ENCODE results near the gene SHISA9.

The SHISA9 gene

GRCh38 chr16:13231365-13231764, 330.0 kb downstream of the SHISA9 start:
- H3K4me1 ChIP-seq = no peaks in the 10 kb centered on the region
- H3K9me3 ChIP-seq = no peaks in the 10 kb centered on the region; the same call in 1 of the 2 replicates
- DNase-seq = no peak
- H3K27me3 ChIP-seq = no peaks in the 10 kb centered on the region
- H3K4me3 ChIP-seq (ENCODE audit: low read depth, low read length) = no peak overlapping the region
- no peak for TF ChIP-seq CTCF (IDR thresholded peaks at IDR 0.05; ENCODE audit: low read depth, low read length)
- no peaks in the 10 kb centered on the region for H3K36me3 ChIP-seq

- no peaks in the 10 kb centered on the region for H3K4me1 ChIP-seq
- no peak for TF ChIP-seq CTCF (IDR thresholded peaks at IDR 0.05; ENCODE audit: low read depth, low read length)
These were observed 333.6 kb downstream of the SHISA9 start for GRCh38 chr16:13234999-13235398.

GRCh38 chr16:13236308-13236707, 334.9 kb downstream of the SHISA9 start:
- H3K36me3 ChIP-seq = no peaks in the 10 kb centered on the region
- no peaks in the 10 kb centered on the region for H3K4me1 ChIP-seq
- no peak for DNase-seq
- TF ChIP-seq CTCF (IDR thresholded peaks at IDR 0.05; ENCODE audit: low read depth, low read length) = no peak
- H3K27me3 ChIP-seq = no peaks in the 10 kb centered on the region
- no peaks in the 10 kb centered on the region for H3K9me3 ChIP-seq
- H3K4me3 ChIP-seq (ENCODE audit: low read depth, low read length) = no peak overlapping the region

More at GRCh38 chr16:13234999-13235398, 333.6 kb downstream of the SHISA9 start:
- no peak overlapping the region for H3K4me3 ChIP-seq (ENCODE audit: low read depth, low read length)
- no peaks in the 10 kb centered on the region for H3K27me3 ChIP-seq
- no peaks in the 10 kb centered on the region; the same call in 1 of the 2 replicates for H3K9me3 ChIP-seq
- DNase-seq = no peak
- H3K36me3 ChIP-seq = no peaks in the 10 kb centered on the region

GRCh38 chr16:13238182-13238581, 336.8 kb downstream of the SHISA9 start:
- TF ChIP-seq CTCF (IDR thresholded peaks at IDR 0.05; ENCODE audit: low read depth, low read length) = no peak
- no peak overlapping the region for H3K4me3 ChIP-seq (ENCODE audit: low read depth, low read length)
- H3K27me3 ChIP-seq = no peaks in the 10 kb centered on the region
- H3K9me3 ChIP-seq = no peaks in the 10 kb centered on the region
- H3K36me3 ChIP-seq = no peaks in the 10 kb centered on the region
- DNase-seq = no peak
- no peaks in the 10 kb centered on the region for H3K4me1 ChIP-seq

- Histone ChIP-seq H3K27me3 (no peaks in the 10 kb centered on the region), H3K4me3 (ENCODE audit: low read depth, low read length) (no peak overlapping the region), H3K4me1 (no peaks in the 10 kb centered on the region), H3K9me3 (no peaks in the 10 kb centered on the region; the same call in 1 of the 2 replicates), H3K36me3 (no peaks in the 10 kb centered on the region)
- no peak for DNase-seq
- TF ChIP-seq CTCF (IDR thresholded peaks at IDR 0.05; ENCODE audit: low read depth, low read length) = no peak
These were observed 340.8 kb downstream of the SHISA9 start for GRCh38 chr16:13242201-13242600.

- H3K9me3 ChIP-seq = no peaks in the 10 kb centered on the region; the same call in 1 of the 2 replicates
- H3K4me3 ChIP-seq (ENCODE audit: low read depth, low read length) = no peak overlapping the region
- H3K27me3 ChIP-seq = no peaks in the 10 kb centered on the region
- H3K36me3 ChIP-seq = no peaks in the 10 kb centered on the region
- no peak for TF ChIP-seq CTCF (IDR thresholded peaks at IDR 0.05; ENCODE audit: low read depth, low read length)
- no peak for DNase-seq
- H3K4me1 ChIP-seq = no peaks in the 10 kb centered on the region
These were observed 343.4 kb downstream of the SHISA9 start for GRCh38 chr16:13244770-13245169.

All from BE2C (cell line).